ENCODE data around the gene PWP2.
"Not testable (repeated sequence)": the region's sequence is repeated elsewhere in the genome, so short reads cannot be mapped to it uniquely, and the experiment has no call there.

Gene PWP2

GRCh38 chr21:44107026-44107501 lies at the start of gene PWP2:
Gene PWP2 (plus strand): TSS chr21:44107399. CDS start chr21:44107417, 18 bp downstream.
- H3K9me3 ChIP-seq (ENCODE audit: control insufficient read depth, insufficient read depth, low read depth, low read length); H3K27ac ChIP-seq (ENCODE audit: extremely low read depth, low read depth, low read length); H3K36me3 ChIP-seq (ENCODE audit: control insufficient read depth in 2 of 2, insufficient read depth in 1 of 2, low read length in 2 of 2); POLR2A ChIA-PET; H3K4me1 ChIP-seq (ENCODE audit: control insufficient read depth, insufficient read depth, low read length); CTCF ChIA-PET: not testable (repeated sequence)
- H3K4me3 ChIP-seq (ENCODE audit: low read depth, low read length): peak within 1 kb of the TSS; percentile 38
- TF ChIP-seq ZBTB26 (tag by site-specific recombination; optimal IDR thresholded peaks at IDR 0.05): peak; percentile 63

- ChIA-PET POLR2A (interaction anchor here (0.6 kb wide), 1 partner anchor 239 kb away, joined by 4 read pairs; no protein-coding TSS in a partner anchor), CTCF (interaction anchor here (0.6 to 1.0 kb wide), 2 partner anchors 37 to 121 kb away, joined by 4 read pairs; no protein-coding TSS in a partner anchor)
- TF ChIP-seq EGR2 (tag by site-specific recombination; IDR thresholded peaks at IDR 0.05; ENCODE audit: low read depth) (peak; percentile 75), SCRT2 (tag by site-specific recombination; IDR thresholded peaks at IDR 0.05) (peak; percentile 94), KLF10 (tag by site-specific recombination; IDR thresholded peaks at IDR 0.05) (no peak), ZFHX2 (tag by site-specific recombination; conservative IDR thresholded peaks at IDR 0.05) (peak; percentile 69)
- peaks cover 23 to 64% of the 10 kb centered on the region in 2 experiments for H3K36me3 ChIP-seq (ENCODE audit: control insufficient read depth in 2 of 2, insufficient read depth in 1 of 2, low read length in 2 of 2)
- no peak overlapping the region for H3K27ac ChIP-seq (ENCODE audit: extremely low read depth, low read depth, low read length)
- H3K9me3 ChIP-seq (ENCODE audit: control insufficient read depth, insufficient read depth, low read depth, low read length): no peaks in the 10 kb centered on the region
- no peaks in the 10 kb centered on the region for H3K4me1 ChIP-seq (ENCODE audit: control insufficient read depth, insufficient read depth, low read length)
- H3K4me3 ChIP-seq (ENCODE audit: low read depth, low read length): no peak overlapping the region
Observed at GRCh38 chr21:44057960-44058651, 49.1 kb upstream of the PWP2 start.

- POLR2A ChIA-PET: no interaction called here
- peaks cover 23 to 69% of the 10 kb centered on the region in 2 experiments for H3K36me3 ChIP-seq (ENCODE audit: control insufficient read depth in 2 of 2, insufficient read depth in 1 of 2, low read length in 2 of 2)
- no peaks in the 10 kb centered on the region for H3K9me3 ChIP-seq (ENCODE audit: control insufficient read depth, insufficient read depth, low read depth, low read length)
- TF ChIP-seq ZIC2 (tag by site-specific recombination; IDR thresholded peaks at IDR 0.05) (peak; percentile 88), ZNF184 (tag by site-specific recombination; IDR thresholded peaks at IDR 0.05) (no peak)
- H3K4me1 ChIP-seq (ENCODE audit: control insufficient read depth, insufficient read depth, low read length): no peaks in the 10 kb centered on the region
- no peak overlapping the region for H3K4me3 ChIP-seq (ENCODE audit: low read depth, low read length)
- H3K27ac ChIP-seq (ENCODE audit: extremely low read depth, low read depth, low read length): no peak overlapping the region
- CTCF ChIA-PET: interaction anchor here (0.6 to 1.0 kb wide), 2 partner anchors 36 to 121 kb away, joined by 4 read pairs; no protein-coding TSS in a partner anchor
Observed at GRCh38 chr21:44058652-44058964, 48.6 kb upstream of the PWP2 start.

GRCh38 chr21:44058981-44059380 lies 48.2 kb upstream of the PWP2 start:
- ChIA-PET CTCF (interaction anchor here (0.6 to 1.0 kb wide), 2 partner anchors 36 to 122 kb away, joined by 4 read pairs; no protein-coding TSS in a partner anchor), POLR2A (no interaction called here)
- TF ChIP-seq ZBTB26 (tag by site-specific recombination; optimal IDR thresholded peaks at IDR 0.05): no peak
- TF ChIP-seq ZNF658 (tag by site-specific recombination; IDR thresholded peaks at IDR 0.05): no peak
- no peak for TF ChIP-seq OSR2 (tag by site-specific recombination; IDR thresholded peaks at IDR 0.05)
- Histone ChIP-seq H3K9me3 (ENCODE audit: control insufficient read depth, insufficient read depth, low read depth, low read length) (no peaks in the 10 kb centered on the region), H3K36me3 (ENCODE audit: control insufficient read depth in 2 of 2, insufficient read depth in 1 of 2, low read length in 2 of 2) (peaks cover 23 to 71% of the 10 kb centered on the region in 2 experiments), H3K4me1 (ENCODE audit: control insufficient read depth, insufficient read depth, low read length) (no peaks in the 10 kb centered on the region), H3K4me3 (ENCODE audit: low read depth, low read length) (no peak overlapping the region), H3K27ac (ENCODE audit: extremely low read depth, low read depth, low read length) (no peak overlapping the region)

GRCh38 chr21:44059710-44060109 lies 47.5 kb upstream of the PWP2 start:
- POLR2A ChIA-PET: no interaction called here
- Histone ChIP-seq H3K27ac (ENCODE audit: extremely low read depth, low read depth, low read length) (no peak overlapping the region), H3K4me3 (ENCODE audit: low read depth, low read length) (no peak overlapping the region), H3K9me3 (ENCODE audit: control insufficient read depth, insufficient read depth, low read depth, low read length) (no peaks in the 10 kb centered on the region), H3K4me1 (ENCODE audit: control insufficient read depth, insufficient read depth, low read length) (no peaks in the 10 kb centered on the region), H3K36me3 (ENCODE audit: control insufficient read depth in 2 of 2, insufficient read depth in 1 of 2, low read length in 2 of 2) (peaks cover 23 to 72% of the 10 kb centered on the region in 2 experiments)
- CTCF ChIA-PET: no interaction called here
- TF ChIP-seq ZNF623 (tag by site-specific recombination; IDR thresholded peaks at IDR 0.05): no peak
- TF ChIP-seq ZEB2 (tag by site-specific recombination; IDR thresholded peaks at IDR 0.05): no peak
- TF ChIP-seq ZNF776 (tag by site-specific recombination; IDR thresholded peaks at IDR 0.05; ENCODE audit: borderline replicate concordance): no peak
- TF ChIP-seq ZNF580 (tag by site-specific recombination; IDR thresholded peaks at IDR 0.05): no peak
- TF ChIP-seq ZNF600 (tag by site-specific recombination; IDR thresholded peaks at IDR 0.05): no peak
- TF ChIP-seq ZNF175 (tag by site-specific recombination; IDR thresholded peaks at IDR 0.05): no peak
- no peak for TF ChIP-seq ZNF140 (tag by site-specific recombination; IDR thresholded peaks at IDR 0.05)
- no peak for TF ChIP-seq MYNN (tag by site-specific recombination; IDR thresholded peaks at IDR 0.05; ENCODE audit: borderline replicate concordance)
- no peak for TF ChIP-seq PRDM1 (tag by site-specific recombination; IDR thresholded peaks at IDR 0.05)
- TF ChIP-seq ZXDB (tag by site-specific recombination; IDR thresholded peaks at IDR 0.05): no peak
- TF ChIP-seq OSR2 (tag by site-specific recombination; IDR thresholded peaks at IDR 0.05): no peak
- TF ChIP-seq ZNF174 (tag by site-specific recombination; IDR thresholded peaks at IDR 0.05): no peak
- no peak for TF ChIP-seq ZFP3 (tag by site-specific recombination; IDR thresholded peaks at IDR 0.05; ENCODE audit: low read depth)

All from HEK293 (cell line).